ENCODE measurements around the gene NUP54.

DNA sequence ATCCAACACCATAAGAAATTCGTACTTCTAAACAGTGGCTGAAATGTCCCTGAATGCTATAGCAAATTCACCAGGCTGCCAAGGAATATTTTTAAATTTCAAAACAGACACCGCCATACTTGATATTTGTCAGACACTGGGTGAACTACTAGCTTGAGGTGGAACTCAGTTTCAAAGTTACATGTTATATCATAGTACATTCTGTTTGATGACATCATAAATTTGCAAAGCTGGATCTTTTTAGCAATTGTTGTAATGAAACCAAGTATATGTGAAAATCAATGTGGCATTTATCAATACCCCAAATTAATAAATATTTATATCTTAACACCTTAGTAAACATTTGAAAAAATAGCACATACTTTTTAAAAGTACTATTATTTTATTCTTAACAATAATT, 59.5 kb downstream of the NUP54 start:
- TF ChIP-seq, protein P1, sequence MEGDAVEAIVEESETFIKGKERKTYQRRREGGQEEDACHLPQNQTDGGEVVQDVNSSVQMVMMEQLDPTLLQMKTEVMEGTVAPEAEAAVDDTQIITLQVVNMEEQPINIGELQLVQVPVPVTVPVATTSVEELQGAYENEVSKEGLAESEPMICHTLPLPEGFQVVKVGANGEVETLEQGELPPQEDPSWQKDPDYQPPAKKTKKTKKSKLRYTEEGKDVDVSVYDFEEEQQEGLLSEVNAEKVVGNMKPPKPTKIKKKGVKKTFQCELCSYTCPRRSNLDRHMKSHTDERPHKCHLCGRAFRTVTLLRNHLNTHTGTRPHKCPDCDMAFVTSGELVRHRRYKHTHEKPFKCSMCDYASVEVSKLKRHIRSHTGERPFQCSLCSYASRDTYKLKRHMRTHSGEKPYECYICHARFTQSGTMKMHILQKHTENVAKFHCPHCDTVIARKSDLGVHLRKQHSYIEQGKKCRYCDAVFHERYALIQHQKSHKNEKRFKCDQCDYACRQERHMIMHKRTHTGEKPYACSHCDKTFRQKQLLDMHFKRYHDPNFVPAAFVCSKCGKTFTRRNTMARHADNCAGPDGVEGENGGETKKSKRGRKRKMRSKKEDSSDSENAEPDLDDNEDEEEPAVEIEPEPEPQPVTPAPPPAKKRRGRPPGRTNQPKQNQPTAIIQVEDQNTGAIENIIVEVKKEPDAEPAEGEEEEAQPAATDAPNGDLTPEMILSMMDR (IDR thresholded peaks at IDR 0.05; ENCODE audit: low read depth, low read length) = no peak
- TF ChIP-seq EZH2phosphoT487 (IDR thresholded peaks at IDR 0.05; ENCODE audit: low read depth) = no peak
